Sigmoid colon (tissue), 4 donors: Measurements from ENCODE around the gene CYTH1.

Source experiments
- CTCF ChIP-seq, 4 experiments: fragments of 450-650 bp in 3 of 4; fragments of 200-600 bp in 1 of 4; IDR thresholded peaks; one replicate each; pipeline ENCODE4 v1.5.1; 2016 to 2019; ENCODE audit warnings: antibody characterized with exemption in 4 of 4, mild to moderate bottlenecking in 3 of 4, moderate library complexity in 2 of 4
- EP300 ChIP-seq, 4 donors: sonication (generic); formaldehyde crosslinking; IDR thresholded peaks; one replicate each; pipeline ENCODE4 v1.6.1; 2017; ENCODE audit warnings: antibody characterized with exemption in 4 of 4
- POLR2A ChIP-seq, 2 donors: fragments of 450-650 bp; IDR thresholded peaks; one replicate each; pipeline ENCODE4 v1.6.1; 2016; ENCODE audit warnings: antibody characterized with exemption in 2 of 2, mild to moderate bottlenecking in 2 of 2, moderate library complexity in 2 of 2
- POLR2AphosphoS5 ChIP-seq, 4 donors: sonication (generic); formaldehyde crosslinking; IDR thresholded peaks; one replicate each; pipeline ENCODE4 v1.6.1; 2017; ENCODE audit warnings: antibody characterized with exemption in 4 of 4

DNA sequence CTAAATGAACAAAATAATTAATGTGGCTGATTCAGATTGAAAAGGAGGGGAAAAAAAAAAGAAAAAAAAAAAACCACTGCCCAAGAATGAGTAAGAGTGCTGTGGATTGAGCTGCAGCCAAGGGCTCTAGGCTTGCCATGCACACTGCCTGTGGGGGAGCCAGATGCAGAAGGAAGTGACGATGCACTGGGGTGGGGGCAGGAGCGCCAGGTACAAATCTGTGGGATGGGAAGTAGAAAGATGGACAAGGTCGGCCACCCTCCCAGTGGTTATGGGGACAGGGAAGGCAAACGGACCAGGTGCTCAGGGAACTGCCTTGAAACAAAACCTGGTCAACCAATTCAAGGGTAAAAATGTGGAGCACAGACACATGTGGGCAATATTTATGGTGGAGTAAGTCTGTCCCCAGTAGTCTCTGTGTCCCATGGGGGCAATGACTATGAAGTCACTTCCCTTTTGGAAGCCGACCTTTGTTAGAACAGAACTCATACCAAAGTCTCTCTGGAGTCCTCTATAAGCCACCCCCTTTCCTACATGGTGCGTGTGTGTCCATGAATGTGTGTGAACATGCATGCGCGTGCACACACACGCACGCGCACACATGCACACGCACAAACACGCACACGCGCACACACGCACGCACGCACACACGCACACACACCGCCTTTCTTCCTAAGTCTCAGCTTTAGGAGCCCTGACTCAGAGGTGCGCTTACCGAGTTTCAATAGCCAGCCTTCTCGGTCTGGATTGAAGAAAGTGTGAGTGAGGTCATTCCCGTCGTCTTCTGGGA lies 84.3 kb downstream of the CYTH1 start:
- TF ChIP-seq POLR2A (IDR thresholded peaks at IDR 0.05) (no peak), CTCF (IDR thresholded peaks at IDR 0.05) (no peak), EP300 (IDR thresholded peaks at IDR 0.05) (no peak), POLR2AphosphoS5 (IDR thresholded peaks at IDR 0.05) (no peak)
